NCI-H510A treated with DMSO at 0.1 percent for 48 hours (cell line): ENCODE data around the gene OTOP2.

Experiments used
- DNase-seq: peaks from one replicate; lab custom pipeline; 2025; lab: John Stamatoyannopoulos, UW

OTOP2 gene

GRCh38 chr17:74972107-74972972 lies 48.3 kb downstream of the OTOP2 start, which contains the start of gene HID1:
HID1 (minus strand) TSS chr17:74972759; CDS start chr17:74972656, 103 bp downstream.
- DNase-seq, result peak; percentile 62

DNA sequence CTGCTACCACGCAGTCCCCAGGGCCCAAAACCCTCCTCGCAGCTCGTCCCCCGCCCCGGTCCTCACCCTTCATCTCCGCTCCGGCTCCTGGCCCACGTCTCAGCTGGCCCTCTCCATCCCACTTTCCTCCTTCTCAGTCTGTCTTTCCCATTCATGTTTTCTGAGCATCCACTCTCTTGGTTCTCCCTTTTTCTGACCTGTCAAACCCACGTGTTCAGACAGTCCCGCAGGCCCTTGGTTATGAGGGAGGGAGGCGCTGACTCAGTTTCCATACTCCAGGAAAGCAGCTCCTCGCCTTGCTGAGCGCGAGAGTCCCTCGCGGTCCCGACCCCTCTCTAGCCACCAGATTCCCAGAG lies 48.9 kb downstream of the OTOP2 start:
- no peak for DNase-seq

- DNase-seq, result no peak
Observed at GRCh38 chr17:74975943-74976342, 51.9 kb downstream of the OTOP2 start.

DNA sequence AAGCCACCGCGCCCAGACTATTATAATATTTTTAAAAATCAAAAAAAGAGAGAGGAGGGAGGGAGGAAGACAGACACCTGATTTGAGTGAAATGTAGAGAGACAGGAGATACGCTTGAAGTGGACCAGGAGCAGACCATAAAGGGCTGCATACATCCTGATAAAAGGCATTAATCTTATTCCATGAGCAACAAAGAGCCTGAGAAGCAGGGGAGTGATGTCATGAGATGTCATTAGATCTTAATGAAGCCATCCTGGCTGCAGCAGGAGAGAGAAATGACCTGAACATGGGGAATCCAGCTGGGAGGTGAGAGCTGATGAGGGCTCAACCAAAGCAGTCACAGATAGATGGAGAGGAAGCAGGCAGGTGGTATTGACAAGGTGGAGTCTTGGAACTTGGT lies 53.7 kb downstream of the OTOP2 start:
- DNase-seq, result no peak

DNA sequence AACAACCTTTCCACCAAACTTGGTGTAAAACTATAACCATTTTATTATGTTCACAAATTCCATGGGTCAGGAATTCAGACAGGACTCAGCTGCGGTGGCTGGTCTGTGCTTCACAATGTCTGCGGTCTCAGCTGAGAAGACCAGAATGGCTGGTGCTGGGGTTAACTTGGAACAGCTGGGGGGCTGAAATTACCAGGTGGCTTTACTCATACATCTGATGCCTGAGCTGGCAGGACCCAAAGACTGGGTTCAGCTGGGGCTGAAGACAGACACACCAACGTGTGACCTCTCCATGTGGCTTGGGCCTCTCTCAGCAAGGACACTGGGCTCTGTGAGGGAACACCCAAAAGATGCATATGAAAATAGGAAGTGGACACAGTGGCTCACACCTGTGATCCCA lies 54.2 kb downstream of the OTOP2 start:
- no peak for DNase-seq

DNA sequence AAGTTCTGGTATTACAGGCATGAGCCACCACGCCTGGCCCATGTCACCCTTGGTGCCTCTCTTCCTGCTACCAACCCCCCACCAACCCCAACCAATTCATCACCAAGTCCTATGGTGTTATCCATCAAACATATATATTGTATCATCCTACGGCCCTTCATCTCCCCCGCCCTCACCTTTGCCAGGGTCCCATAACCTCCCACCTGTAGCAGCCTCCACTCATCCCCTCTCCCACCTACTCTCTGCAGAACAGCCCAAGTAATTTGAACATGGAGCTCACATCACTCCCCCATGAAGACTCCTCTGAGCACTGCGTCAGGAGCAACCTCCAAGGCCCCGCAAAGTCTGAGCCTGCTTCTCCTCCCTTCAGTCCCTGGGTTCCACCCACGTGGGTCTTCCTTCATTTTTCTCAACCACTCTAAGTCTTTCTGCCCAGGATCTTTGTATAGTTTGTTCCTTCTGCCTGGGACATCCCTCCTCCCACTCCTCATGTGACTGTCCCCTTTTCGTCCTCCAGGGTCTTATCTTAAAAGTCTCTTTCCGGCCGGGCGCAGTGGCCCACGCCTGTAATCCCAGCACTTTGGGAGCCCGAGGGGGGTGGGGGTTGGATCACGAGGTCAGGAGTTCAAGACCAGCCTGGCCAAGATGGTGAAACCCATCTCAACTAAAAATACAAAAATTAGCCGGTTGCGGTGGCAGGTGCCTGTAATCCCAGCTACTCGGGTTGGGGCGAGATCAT lies 55.5 kb downstream of the OTOP2 start:
- no peak for DNase-seq

DNA sequence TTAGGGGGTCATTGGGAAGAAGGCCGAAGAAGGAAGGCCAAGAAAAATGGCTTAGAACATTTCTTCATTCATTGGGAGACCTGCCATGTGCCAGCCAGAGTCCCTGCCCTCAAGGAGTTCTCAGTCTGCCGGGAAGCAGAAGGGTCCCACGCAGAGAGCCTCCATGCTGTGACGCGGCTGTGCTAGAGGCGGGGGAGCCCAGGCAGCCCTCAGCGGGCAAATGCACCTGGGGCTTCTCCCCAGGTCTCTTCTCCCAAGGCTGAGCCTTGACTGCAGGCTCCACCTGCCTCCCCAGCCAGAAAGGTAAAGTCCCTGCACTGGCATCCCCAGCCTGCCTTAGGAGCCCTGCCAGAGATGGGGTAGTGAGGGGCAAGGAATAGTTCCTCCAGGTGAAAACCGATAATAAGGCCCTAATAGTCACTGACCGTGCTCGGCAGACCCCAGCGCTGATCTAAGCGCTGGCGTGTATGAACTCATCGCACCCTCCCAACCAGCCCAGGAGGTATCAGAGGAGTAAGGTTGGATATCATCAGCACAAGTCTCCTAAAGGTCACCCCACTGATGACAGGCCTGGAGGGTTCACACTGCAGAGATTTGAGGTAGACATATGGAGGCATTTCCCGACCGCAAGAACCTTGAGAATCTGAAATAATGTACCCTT lies 57.4 kb downstream of the OTOP2 start:
- no peak for DNase-seq

- DNase-seq, result peak; percentile 80
Observed at GRCh38 chr17:74981979-74982662, 58.0 kb downstream of the OTOP2 start.

DNA sequence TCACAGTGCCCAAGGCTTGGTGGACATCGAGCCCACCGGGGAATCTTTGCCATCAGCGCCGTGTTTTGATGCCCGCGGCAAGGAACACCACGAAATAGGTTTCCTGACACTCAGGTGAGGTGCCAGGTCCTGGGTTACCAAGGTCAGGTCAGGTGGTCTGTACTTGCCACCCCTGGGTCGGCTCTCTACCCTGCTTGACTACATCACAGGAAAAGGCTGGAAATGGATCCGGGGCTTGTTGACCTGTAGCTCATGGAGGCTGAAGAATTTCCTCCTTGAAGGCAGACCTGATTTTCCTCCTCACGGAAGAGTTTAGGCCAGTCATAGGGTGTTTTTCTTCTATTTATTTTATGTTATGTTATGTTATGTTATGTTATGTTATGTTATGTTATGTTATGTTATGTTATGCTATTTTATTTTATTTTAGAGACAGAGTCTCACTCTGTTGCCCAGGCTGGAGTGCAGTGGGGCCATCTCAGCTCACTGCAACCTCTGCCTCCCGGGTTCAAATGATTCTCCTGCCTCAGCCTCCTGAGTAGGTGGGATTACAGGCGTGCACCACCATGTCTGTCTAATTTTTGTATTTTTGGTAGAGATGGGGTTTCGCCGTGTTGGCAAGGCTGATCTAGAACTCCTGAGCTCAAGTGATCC lies 58.7 kb downstream of the OTOP2 start:
- peak; percentile 54 for DNase-seq
